ENCODE results near the gene ATP5F1A.

DNA sequence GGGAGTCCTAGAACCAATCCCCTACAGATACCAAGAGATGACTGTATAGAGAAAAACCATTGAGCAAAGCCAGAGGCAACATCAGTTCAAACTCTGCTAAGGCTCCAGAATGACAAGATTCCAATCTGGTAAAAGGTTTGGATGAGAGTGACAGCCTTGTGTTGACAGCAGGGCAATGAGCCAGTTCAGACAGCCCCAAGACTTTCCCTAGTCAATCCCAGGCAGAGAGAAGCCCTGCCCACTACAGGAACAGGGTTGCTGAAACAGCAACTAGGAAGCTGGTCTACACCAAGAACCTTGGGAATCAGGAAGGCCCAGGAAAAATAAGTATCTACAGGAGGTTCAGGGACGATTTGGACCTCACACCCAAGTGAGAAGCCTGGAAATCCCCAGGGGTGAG is 29.3 kb downstream of the ATP5F1A start:
- TF ChIP-seq, protein P1, sequence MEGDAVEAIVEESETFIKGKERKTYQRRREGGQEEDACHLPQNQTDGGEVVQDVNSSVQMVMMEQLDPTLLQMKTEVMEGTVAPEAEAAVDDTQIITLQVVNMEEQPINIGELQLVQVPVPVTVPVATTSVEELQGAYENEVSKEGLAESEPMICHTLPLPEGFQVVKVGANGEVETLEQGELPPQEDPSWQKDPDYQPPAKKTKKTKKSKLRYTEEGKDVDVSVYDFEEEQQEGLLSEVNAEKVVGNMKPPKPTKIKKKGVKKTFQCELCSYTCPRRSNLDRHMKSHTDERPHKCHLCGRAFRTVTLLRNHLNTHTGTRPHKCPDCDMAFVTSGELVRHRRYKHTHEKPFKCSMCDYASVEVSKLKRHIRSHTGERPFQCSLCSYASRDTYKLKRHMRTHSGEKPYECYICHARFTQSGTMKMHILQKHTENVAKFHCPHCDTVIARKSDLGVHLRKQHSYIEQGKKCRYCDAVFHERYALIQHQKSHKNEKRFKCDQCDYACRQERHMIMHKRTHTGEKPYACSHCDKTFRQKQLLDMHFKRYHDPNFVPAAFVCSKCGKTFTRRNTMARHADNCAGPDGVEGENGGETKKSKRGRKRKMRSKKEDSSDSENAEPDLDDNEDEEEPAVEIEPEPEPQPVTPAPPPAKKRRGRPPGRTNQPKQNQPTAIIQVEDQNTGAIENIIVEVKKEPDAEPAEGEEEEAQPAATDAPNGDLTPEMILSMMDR (IDR thresholded peaks at IDR 0.05; ENCODE audit: low read depth, low read length) = no peak
- TF ChIP-seq EZH2phosphoT487 (IDR thresholded peaks at IDR 0.05; ENCODE audit: low read depth) = no peak
